ENCODE data around the gene CYBA. TPM values are rescaled to one million over a fixed set of nuclear protein-coding genes. Genes with fewer than 3 reads are reported as not detected.

The CYBA gene
- total RNA-seq, 2 donors from 2014 or later = 368 to 389 TPM

DNA sequence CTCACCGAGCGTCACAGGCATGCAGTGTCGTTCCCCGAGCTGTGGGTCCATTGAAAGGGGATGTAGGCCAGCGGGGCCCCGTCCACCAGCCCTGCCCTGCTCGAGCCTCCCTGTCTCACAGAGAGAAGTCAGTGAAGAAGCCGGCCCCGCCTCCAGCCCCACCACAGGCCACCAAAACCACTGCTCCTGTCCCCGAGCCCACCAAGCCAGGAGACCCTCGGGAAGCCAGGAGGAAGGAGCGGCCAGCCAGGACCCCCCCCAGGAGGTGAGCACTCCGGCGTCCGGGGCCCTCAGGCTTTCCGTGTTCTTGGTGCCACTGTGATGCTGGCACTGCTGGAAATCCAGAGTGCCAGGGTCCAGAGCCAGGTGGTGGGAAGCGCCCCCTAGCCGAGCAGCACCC, 26.4 kb downstream of the CYBA start:
- H3K27me3 ChIP-seq = no peaks in the 10 kb centered on the region
- H3K9me3 ChIP-seq = no peaks in the 10 kb centered on the region
- H3K9ac ChIP-seq (ENCODE audit: low read depth in 2 of 2, low read length in 2 of 2) = no peak overlapping the region
- TF ChIP-seq, protein P1, sequence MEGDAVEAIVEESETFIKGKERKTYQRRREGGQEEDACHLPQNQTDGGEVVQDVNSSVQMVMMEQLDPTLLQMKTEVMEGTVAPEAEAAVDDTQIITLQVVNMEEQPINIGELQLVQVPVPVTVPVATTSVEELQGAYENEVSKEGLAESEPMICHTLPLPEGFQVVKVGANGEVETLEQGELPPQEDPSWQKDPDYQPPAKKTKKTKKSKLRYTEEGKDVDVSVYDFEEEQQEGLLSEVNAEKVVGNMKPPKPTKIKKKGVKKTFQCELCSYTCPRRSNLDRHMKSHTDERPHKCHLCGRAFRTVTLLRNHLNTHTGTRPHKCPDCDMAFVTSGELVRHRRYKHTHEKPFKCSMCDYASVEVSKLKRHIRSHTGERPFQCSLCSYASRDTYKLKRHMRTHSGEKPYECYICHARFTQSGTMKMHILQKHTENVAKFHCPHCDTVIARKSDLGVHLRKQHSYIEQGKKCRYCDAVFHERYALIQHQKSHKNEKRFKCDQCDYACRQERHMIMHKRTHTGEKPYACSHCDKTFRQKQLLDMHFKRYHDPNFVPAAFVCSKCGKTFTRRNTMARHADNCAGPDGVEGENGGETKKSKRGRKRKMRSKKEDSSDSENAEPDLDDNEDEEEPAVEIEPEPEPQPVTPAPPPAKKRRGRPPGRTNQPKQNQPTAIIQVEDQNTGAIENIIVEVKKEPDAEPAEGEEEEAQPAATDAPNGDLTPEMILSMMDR (IDR thresholded peaks at IDR 0.05) = no peak
- intact Hi-C loops (cut with DNase I) = no loop called here
- DNase-seq = no peak
- H3K36me3 ChIP-seq = peaks cover 20% of the 10 kb centered on the region
- peaks cover 2% of the 10 kb centered on the region for H3K4me1 ChIP-seq
- no peak overlapping the region for H3K4me3 ChIP-seq
- H3K27ac ChIP-seq = no peak overlapping the region

GRCh38 chr16:88623858-88624257, 27.0 kb downstream of the CYBA start:
- no peak for DNase-seq

GRCh38 chr16:88622866-88623265, 28.0 kb downstream of the CYBA start:
- Histone ChIP-seq H3K27ac (no peak overlapping the region), H3K27me3 (no peaks in the 10 kb centered on the region), H3K4me3 (no peak overlapping the region), H3K9ac (ENCODE audit: low read depth in 2 of 2, low read length in 2 of 2) (no peak overlapping the region), H3K9me3 (no peaks in the 10 kb centered on the region), H3K36me3 (peaks cover 20% of the 10 kb centered on the region), H3K4me1 (peaks cover 15% of the 10 kb centered on the region)
- TF ChIP-seq, protein P1 (IDR thresholded peaks at IDR 0.05) = no peak
- DNase-seq = no peak
- intact Hi-C loops (cut with DNase I) = no loop called here

More at GRCh38 chr16:88623858-88624257, 27.0 kb downstream of the CYBA start:
- H3K4me1 ChIP-seq = peaks cover 5% of the 10 kb centered on the region
- TF ChIP-seq, protein P1 (IDR thresholded peaks at IDR 0.05) = no peak
- intact Hi-C loops (cut with DNase I) = no loop called here
- H3K4me3 ChIP-seq = no peak overlapping the region
- no peaks in the 10 kb centered on the region for H3K27me3 ChIP-seq
- no peak overlapping the region for H3K27ac ChIP-seq
- H3K36me3 ChIP-seq = peaks cover 20% of the 10 kb centered on the region
- no peaks in the 10 kb centered on the region for H3K9me3 ChIP-seq
- H3K9ac ChIP-seq (ENCODE audit: low read depth in 2 of 2, low read length in 2 of 2) = no peak overlapping the region

- peaks cover 20% of the 10 kb centered on the region for H3K4me1 ChIP-seq
- TF ChIP-seq, protein P1 (IDR thresholded peaks at IDR 0.05) = no peak
- no peak overlapping the region for H3K4me3 ChIP-seq
- DNase-seq = no peak
- H3K27ac ChIP-seq = no peak overlapping the region
- intact Hi-C loops (cut with DNase I) = no loop called here
- no peaks in the 10 kb centered on the region for H3K27me3 ChIP-seq
- H3K9ac ChIP-seq (ENCODE audit: low read depth in 2 of 2, low read length in 2 of 2) = no peak overlapping the region
- H3K9me3 ChIP-seq = no peaks in the 10 kb centered on the region
- H3K36me3 ChIP-seq = peaks cover 20% of the 10 kb centered on the region
Measured at GRCh38 chr16:88622125-88622524, 28.7 kb downstream of the CYBA start.

DNA sequence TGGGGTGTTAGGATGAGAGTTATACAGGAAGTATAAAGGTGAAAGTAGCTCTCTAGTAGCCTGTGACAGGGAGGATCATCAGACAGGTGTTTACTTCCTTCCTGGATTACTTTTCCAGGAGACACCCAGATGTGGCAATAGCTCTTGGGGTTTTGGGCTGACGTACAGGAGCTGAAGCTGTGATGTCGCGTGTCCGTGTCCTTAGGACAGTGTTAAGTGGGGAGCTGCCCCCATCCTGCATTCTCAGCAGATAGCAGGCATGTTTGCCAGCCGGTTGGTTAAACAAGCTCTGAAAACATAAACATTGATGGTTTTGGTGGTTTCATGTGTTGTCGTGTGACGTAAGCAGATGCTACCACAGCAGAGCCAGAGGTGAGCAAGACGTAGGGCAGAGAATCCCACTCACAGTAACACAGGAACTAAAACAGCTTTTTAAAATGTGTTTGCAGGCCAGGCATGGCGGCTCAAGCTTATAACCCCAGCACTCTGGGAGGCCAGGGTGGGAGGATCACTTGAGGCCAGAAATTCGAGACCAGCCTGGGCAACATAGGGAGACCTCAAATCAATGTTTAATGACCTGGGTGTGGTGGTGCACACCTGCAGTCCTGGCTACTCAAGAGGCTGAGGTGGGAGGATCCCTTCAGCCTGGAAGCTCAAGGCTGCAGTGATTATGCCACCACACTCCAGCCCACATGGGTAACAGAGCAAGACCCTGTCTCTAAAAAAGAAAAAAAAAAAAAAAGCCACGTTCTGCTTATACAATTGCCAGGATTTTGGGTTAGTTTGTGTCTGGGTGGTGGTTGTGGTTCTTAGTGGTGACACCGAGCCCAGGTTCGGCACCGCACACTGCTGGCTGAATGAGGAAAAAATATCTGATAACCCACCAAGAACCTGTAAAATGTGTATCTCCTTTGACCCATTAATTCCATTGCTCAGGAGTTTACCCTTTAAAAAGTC, 30.7 kb downstream of the CYBA start:
- peaks cover 32% of the 10 kb centered on the region for H3K4me1 ChIP-seq
- H3K4me3 ChIP-seq = no peak overlapping the region
- DNase-seq = no peak
- intact Hi-C loops (cut with DNase I) = no loop called here
- H3K27ac ChIP-seq = peak overlapping the region; percentile 83
- H3K9me3 ChIP-seq = no peaks in the 10 kb centered on the region
- peaks cover 20% of the 10 kb centered on the region for H3K36me3 ChIP-seq
- TF ChIP-seq, protein P1 (IDR thresholded peaks at IDR 0.05) = no peak
- no peaks in the 10 kb centered on the region for H3K27me3 ChIP-seq
- no peak overlapping the region for H3K9ac ChIP-seq (ENCODE audit: low read depth in 2 of 2, low read length in 2 of 2)
